Stimulated activated CD4-positive, alpha-beta T cell treated with anti-CD3 and anti-CD28 coated beads, Interleukin-1b, Interleukin-23, amount 100 ng/mL, for 24 hours (primary cell): ENCODE measurements around the gene IL19.

Source experiments
- DNase-seq, 4 experiments: peaks; one replicate each; pipeline ENCODE4 v3.0.0-alpha.2; 2020; ENCODE audit warnings: low read depth in 4 of 4, low spot score in 1 of 4

IL19 gene

GRCh38 chr1:206885341-206886060, 114.9 kb downstream of the IL19 start:
- no peak for DNase-seq

- no peak for DNase-seq
Observed at GRCh38 chr1:206886831-206887230, 116.3 kb downstream of the IL19 start.

- DNase-seq = no peak
Observed at GRCh38 chr1:206887701-206888100, 117.1 kb downstream of the IL19 start.

GRCh38 chr1:206890125-206891060, 119.8 kb downstream of the IL19 start:
- no peak for DNase-seq

GRCh38 chr1:206891412-206891811, 120.8 kb downstream of the IL19 start:
- DNase-seq = no peak
